Stomach (tissue), 4 donors: ENCODE data around the gene ABCC5.

Experiments
- CTCF ChIP-seq, 7 experiments: fragments of 450-650 bp in 4 of 7; fragments of 200-600 bp in 3 of 7; sonication (generic) in 3 of 7; IDR thresholded peaks; one replicate each; pipeline ENCODE4 v1.5.1; 2016 to 2019; ENCODE audit warnings: antibody characterized with exemption in 7 of 7, control low read depth in 2 of 7, mild to moderate bottlenecking in 1 of 7
- POLR2A ChIP-seq, 4 donors: fragments of 450-650 bp; IDR thresholded peaks; one replicate each; pipeline ENCODE4 v1.6.1; 2016; ENCODE audit warnings: antibody characterized with exemption in 4 of 4, control low read depth in 2 of 4, mild to moderate bottlenecking in 1 of 4, moderate library complexity in 1 of 4
- POLR2AphosphoS5 ChIP-seq, 3 donors: sonication (generic); formaldehyde crosslinking; IDR thresholded peaks; one replicate each; pipeline ENCODE4 v1.6.1; 2016; ENCODE audit warnings: antibody characterized with exemption in 3 of 3

GRCh38 chr3:184017672-184018423 is at the start of gene ABCC5:
- TF ChIP-seq POLR2AphosphoS5 (IDR thresholded peaks at IDR 0.05) (peak; percentile 62 to 87 (median 68)), CTCF (IDR thresholded peaks at IDR 0.05) (peak in 3 of 7 experiments; percentile 3 to 79 (median 68)), POLR2A (IDR thresholded peaks at IDR 0.05) (no peak)
